ENCODE data around the gene IPO4.

- no peak for TF ChIP-seq CTCF (IDR thresholded peaks at IDR 0.05 in 2 of 3, conservative IDR thresholded peaks at IDR 0.05 in 1 of 3; ENCODE audit: borderline replicate concordance in 1 of 3, insufficient read depth in 1 of 3, low read depth in 2 of 3, low read length in 2 of 3)
- no peak for TF ChIP-seq ZNF274 (IDR thresholded peaks at IDR 0.05; ENCODE audit: low read depth, low read length)
- TF ChIP-seq EZH2 (IDR thresholded peaks at IDR 0.05): no peak
- TF ChIP-seq, protein P1, sequence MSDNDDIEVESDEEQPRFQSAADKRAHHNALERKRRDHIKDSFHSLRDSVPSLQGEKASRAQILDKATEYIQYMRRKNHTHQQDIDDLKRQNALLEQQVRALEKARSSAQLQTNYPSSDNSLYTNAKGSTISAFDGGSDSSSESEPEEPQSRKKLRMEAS (IDR thresholded peaks at IDR 0.05): no peak
- no peak for TF ChIP-seq ZBTB33 (IDR thresholded peaks at IDR 0.05; ENCODE audit: extremely low read depth, insufficient replicate concordance, low read length)
- no peak for TF ChIP-seq POLR2A (IDR thresholded peaks at IDR 0.05; ENCODE audit: borderline replicate concordance, extremely low read depth, insufficient read depth, insufficient read length)
- no peak for TF ChIP-seq EGR1 (IDR thresholded peaks at IDR 0.05; ENCODE audit: low read depth)
- TF ChIP-seq SRF (IDR thresholded peaks at IDR 0.05; ENCODE audit: low read depth): no peak
- TF ChIP-seq, protein P2, sequence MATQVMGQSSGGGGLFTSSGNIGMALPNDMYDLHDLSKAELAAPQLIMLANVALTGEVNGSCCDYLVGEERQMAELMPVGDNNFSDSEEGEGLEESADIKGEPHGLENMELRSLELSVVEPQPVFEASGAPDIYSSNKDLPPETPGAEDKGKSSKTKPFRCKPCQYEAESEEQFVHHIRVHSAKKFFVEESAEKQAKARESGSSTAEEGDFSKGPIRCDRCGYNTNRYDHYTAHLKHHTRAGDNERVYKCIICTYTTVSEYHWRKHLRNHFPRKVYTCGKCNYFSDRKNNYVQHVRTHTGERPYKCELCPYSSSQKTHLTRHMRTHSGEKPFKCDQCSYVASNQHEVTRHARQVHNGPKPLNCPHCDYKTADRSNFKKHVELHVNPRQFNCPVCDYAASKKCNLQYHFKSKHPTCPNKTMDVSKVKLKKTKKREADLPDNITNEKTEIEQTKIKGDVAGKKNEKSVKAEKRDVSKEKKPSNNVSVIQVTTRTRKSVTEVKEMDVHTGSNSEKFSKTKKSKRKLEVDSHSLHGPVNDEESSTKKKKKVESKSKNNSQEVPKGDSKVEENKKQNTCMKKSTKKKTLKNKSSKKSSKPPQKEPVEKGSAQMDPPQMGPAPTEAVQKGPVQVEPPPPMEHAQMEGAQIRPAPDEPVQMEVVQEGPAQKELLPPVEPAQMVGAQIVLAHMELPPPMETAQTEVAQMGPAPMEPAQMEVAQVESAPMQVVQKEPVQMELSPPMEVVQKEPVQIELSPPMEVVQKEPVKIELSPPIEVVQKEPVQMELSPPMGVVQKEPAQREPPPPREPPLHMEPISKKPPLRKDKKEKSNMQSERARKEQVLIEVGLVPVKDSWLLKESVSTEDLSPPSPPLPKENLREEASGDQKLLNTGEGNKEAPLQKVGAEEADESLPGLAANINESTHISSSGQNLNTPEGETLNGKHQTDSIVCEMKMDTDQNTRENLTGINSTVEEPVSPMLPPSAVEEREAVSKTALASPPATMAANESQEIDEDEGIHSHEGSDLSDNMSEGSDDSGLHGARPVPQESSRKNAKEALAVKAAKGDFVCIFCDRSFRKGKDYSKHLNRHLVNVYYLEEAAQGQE (IDR thresholded peaks at IDR 0.05; ENCODE audit: low read depth): no peak
- no peak for TF ChIP-seq SP1 (IDR thresholded peaks at IDR 0.05; ENCODE audit: low read depth)
- TF ChIP-seq FOSL1 (IDR thresholded peaks at IDR 0.05; ENCODE audit: low read depth): no peak
- TF ChIP-seq POLR2AphosphoS5 (IDR thresholded peaks at IDR 0.05; ENCODE audit: low read depth, low read length): no peak
- no peak for TF ChIP-seq EZH2phosphoT487 (IDR thresholded peaks at IDR 0.05; ENCODE audit: borderline replicate concordance)
Observed at GRCh38 chr14:24132061-24132685, 56.4 kb downstream of the IPO4 start.
